ENCODE results near the gene PEAK3. TPM values are rescaled to one million over a fixed set of nuclear protein-coding genes. Genes with fewer than 3 reads are reported as not detected.

Gene PEAK3
- total and polyA plus RNA-seq, 7 donors: 0.01 to 0.20 (median 0.13) TPM; not detected in 1

GRCh38 chr19:2270157-2270422 lies 11.9 kb downstream of the PEAK3 start:
- Histone ChIP-seq H3K27me3 (ENCODE audit: insufficient read depth in 3 of 3, low read length in 2 of 3) (no peaks in the 10 kb centered on the region), H3K9me3 (no peaks in the 10 kb centered on the region), H3K4me3 (peak overlapping the region; percentile 97), H3K36me3 (ENCODE audit: insufficient read depth in 1 of 2, low read depth in 1 of 2) (peaks cover 0 to 23% of the 10 kb centered on the region in 2 donors), H3K27ac (peak overlapping the region; percentile 99), H3K4me1 (peaks cover 49% of the 10 kb centered on the region)
- DNase-seq: peak; percentile 79 to 85
- TF ChIP-seq, protein P1, sequence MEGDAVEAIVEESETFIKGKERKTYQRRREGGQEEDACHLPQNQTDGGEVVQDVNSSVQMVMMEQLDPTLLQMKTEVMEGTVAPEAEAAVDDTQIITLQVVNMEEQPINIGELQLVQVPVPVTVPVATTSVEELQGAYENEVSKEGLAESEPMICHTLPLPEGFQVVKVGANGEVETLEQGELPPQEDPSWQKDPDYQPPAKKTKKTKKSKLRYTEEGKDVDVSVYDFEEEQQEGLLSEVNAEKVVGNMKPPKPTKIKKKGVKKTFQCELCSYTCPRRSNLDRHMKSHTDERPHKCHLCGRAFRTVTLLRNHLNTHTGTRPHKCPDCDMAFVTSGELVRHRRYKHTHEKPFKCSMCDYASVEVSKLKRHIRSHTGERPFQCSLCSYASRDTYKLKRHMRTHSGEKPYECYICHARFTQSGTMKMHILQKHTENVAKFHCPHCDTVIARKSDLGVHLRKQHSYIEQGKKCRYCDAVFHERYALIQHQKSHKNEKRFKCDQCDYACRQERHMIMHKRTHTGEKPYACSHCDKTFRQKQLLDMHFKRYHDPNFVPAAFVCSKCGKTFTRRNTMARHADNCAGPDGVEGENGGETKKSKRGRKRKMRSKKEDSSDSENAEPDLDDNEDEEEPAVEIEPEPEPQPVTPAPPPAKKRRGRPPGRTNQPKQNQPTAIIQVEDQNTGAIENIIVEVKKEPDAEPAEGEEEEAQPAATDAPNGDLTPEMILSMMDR (IDR thresholded peaks at IDR 0.05): no peak
- intact Hi-C loops (cut with DNase I): loop anchor here (5.0 to 10.0 kb wide), 2 partner anchors 113 to 115 kb away; partner anchors contain the start of gene AP3D1 (in 1 of the 2)
- ATAC-seq: peak in 1 of 4 donors; percentile 22
- WGBS, 3 donors: 0 to 2% (median 0%) methylated on average over 21 to 30 of the region's 30 CpGs

DNA sequence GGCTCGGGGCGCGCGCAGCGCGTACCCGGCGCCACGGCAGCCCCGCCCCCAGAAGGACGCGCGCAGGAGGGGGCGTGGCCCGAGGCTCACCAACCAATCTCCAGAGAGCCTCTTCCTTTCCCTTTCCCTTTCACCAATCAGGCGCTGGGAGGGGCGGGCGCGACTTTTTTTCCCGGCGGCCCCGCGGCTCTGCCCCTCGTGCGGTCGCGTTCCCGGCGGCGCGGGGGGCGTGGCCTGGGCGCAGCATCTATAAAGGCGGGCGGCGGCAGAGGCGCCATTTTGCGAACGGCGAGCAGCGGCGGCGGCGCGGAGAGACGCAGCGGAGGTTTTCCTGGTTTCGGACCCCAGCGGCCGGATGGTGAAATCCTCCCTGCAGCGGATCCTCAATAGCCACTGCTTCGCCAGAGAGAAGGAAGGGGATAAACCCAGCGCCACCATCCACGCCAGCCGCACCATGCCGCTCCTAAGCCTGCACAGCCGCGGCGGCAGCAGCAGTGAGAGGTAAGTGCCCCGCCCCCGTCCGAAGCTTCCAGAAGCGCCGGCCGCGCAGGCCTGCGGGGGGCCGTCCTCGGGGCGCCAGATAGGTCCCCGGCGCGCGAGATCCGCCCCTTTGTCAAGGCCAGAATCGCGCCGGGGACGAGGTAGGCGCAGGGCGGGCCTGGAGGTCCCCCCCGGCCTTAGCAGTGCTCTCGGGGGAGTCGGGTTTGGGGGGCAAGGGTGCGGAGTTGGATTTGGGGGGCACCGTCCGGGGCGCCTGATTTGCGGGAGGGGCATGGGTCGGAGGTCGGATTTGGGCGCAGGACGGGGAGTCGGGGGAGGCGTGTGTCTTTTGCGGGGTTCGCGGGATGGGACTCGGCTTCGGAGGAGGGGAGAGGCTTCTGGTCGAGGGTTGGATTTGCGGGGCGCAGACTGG lies 12.5 kb downstream of the PEAK3 start:
- no peaks in the 10 kb centered on the region for H3K9me3 ChIP-seq
- intact Hi-C loops (cut with DNase I): loop anchor here (5.0 to 10.0 kb wide), 2 partner anchors 112 to 115 kb away; partner anchors contain the start of gene AP3D1 (in 1 of the 2)
- peak overlapping the region; percentile 99 for H3K27ac ChIP-seq
- peak overlapping the region; percentile 97 for H3K4me3 ChIP-seq
- H3K4me1 ChIP-seq: peaks cover 45% of the 10 kb centered on the region
- TF ChIP-seq, protein P1 (IDR thresholded peaks at IDR 0.05): no peak
- peaks cover 0 to 23% of the 10 kb centered on the region in 2 donors for H3K36me3 ChIP-seq (ENCODE audit: insufficient read depth in 1 of 2, low read depth in 1 of 2)
- 0 to 1% (median 1%) methylated on average over 80 to 103 of the region's 103 CpGs for WGBS, 3 donors
- H3K27me3 ChIP-seq (ENCODE audit: insufficient read depth in 3 of 3, low read length in 2 of 3): no peaks in the 10 kb centered on the region
- peak; percentile 84 to 91 (median 86) for ATAC-seq
- DNase-seq: peak; percentile 99 to 100

- Histone ChIP-seq H3K27ac (peak overlapping the region; percentile 99), H3K4me1 (peaks cover 38% of the 10 kb centered on the region), H3K27me3 (ENCODE audit: insufficient read depth in 3 of 3, low read length in 2 of 3) (no peaks in the 10 kb centered on the region), H3K4me3 (peak overlapping the region; percentile 97), H3K36me3 (ENCODE audit: insufficient read depth in 1 of 2, low read depth in 1 of 2) (peaks cover 0 to 23% of the 10 kb centered on the region in 2 donors), H3K9me3 (no peaks in the 10 kb centered on the region)
- 2 to 3% (median 2%) methylated on average over 18 to 19 of the region's 19 CpGs for WGBS, 3 donors
- DNase-seq (no peak), ATAC-seq (no peak)
- TF ChIP-seq, protein P1 (IDR thresholded peaks at IDR 0.05): no peak
- intact Hi-C loops (cut with DNase I): no loop called here
Measured at GRCh38 chr19:2268861-2269243, 13.1 kb downstream of the PEAK3 start.

DNA sequence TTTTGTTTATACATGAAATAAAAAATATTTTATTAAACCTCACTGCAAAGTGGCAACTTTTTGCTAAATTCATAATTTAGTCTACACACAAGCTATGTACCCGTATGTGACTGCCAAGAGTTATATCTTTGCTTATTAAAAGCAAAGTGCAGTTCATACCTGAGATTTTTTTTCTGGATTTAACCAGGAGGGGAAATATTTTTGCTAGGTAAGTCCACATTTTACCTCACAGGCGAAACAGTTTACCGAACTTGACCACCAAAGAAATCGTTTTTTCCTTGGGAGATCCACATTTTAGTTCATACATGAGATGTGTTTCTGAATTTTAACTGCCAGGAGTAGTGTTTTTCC lies 13.5 kb downstream of the PEAK3 start:
- WGBS, 3 donors: 79 to 89% (median 80%) methylated on average over 4 of the region's 4 CpGs
- intact Hi-C loops (cut with DNase I): no loop called here
- peak overlapping the region; percentile 99 for H3K27ac ChIP-seq
- ATAC-seq (no peak), DNase-seq (no peak)
- H3K4me1 ChIP-seq: peaks cover 35% of the 10 kb centered on the region
- H3K4me3 ChIP-seq: peak overlapping the region; percentile 97
- TF ChIP-seq, protein P1 (IDR thresholded peaks at IDR 0.05): no peak
- H3K27me3 ChIP-seq (ENCODE audit: insufficient read depth in 3 of 3, low read length in 2 of 3): no peaks in the 10 kb centered on the region
- H3K9me3 ChIP-seq: no peaks in the 10 kb centered on the region
- peaks cover 0 to 23% of the 10 kb centered on the region in 2 donors for H3K36me3 ChIP-seq (ENCODE audit: insufficient read depth in 1 of 2, low read depth in 1 of 2)
